ENCODE measurements around the gene AKAP6.

Gene AKAP6

GRCh38 chr14:32733015-32733414 is 403.9 kb downstream of the AKAP6 start:
- H3K27me3 Mint-ChIP-seq, result no peaks in the 10 kb centered on the region
- no peak overlapping the region for H3K27ac Mint-ChIP-seq
- H3K9me3 Mint-ChIP-seq, result no peaks in the 10 kb centered on the region
- no peaks in the 10 kb centered on the region for H3K4me1 Mint-ChIP-seq
- ATAC-seq (replicated peaks), result no peak
- no peaks in the 10 kb centered on the region for H3K36me3 Mint-ChIP-seq
- DNase-seq, result no peak
- no peak overlapping the region for H3K4me3 Mint-ChIP-seq

GRCh38 chr14:32734261-32734660 is 405.2 kb downstream of the AKAP6 start:
- H3K36me3 Mint-ChIP-seq, result no peaks in the 10 kb centered on the region
- H3K4me1 Mint-ChIP-seq, result no peaks in the 10 kb centered on the region
- H3K27me3 Mint-ChIP-seq, result no peaks in the 10 kb centered on the region
- DNase-seq (no peak), ATAC-seq (replicated peaks) (no peak)
- no peak overlapping the region for H3K27ac Mint-ChIP-seq
- no peaks in the 10 kb centered on the region for H3K9me3 Mint-ChIP-seq
- H3K4me3 Mint-ChIP-seq, result no peak overlapping the region

- ATAC-seq (replicated peaks) (no peak), DNase-seq (no peak)
- Mint-ChIP-seq H3K4me3 (no peak overlapping the region), H3K9me3 (peaks cover 0 to 1% of the 10 kb centered on the region in 2 donors), H3K4me1 (no peaks in the 10 kb centered on the region), H3K36me3 (no peaks in the 10 kb centered on the region), H3K27ac (no peak overlapping the region), H3K27me3 (no peaks in the 10 kb centered on the region)
Observed at GRCh38 chr14:32737621-32738020, 408.5 kb downstream of the AKAP6 start.

GRCh38 chr14:32738206-32738871 is 409.2 kb downstream of the AKAP6 start:
- Mint-ChIP-seq H3K27me3 (no peaks in the 10 kb centered on the region), H3K36me3 (no peaks in the 10 kb centered on the region), H3K9me3 (peaks cover 0 to 1% of the 10 kb centered on the region in 2 donors), H3K4me3 (no peak overlapping the region), H3K4me1 (no peaks in the 10 kb centered on the region), H3K27ac (no peak overlapping the region)
- no peak for ATAC-seq (replicated peaks)
- DNase-seq, result no peak

GRCh38 chr14:32744811-32745445 is 415.8 kb downstream of the AKAP6 start:
- H3K27ac Mint-ChIP-seq, result no peak overlapping the region
- no peaks in the 10 kb centered on the region for H3K4me1 Mint-ChIP-seq
- ATAC-seq (replicated peaks) (no peak), DNase-seq (no peak)
- H3K9me3 Mint-ChIP-seq, result peaks cover 0 to 3% of the 10 kb centered on the region in 2 donors
- no peaks in the 10 kb centered on the region for H3K36me3 Mint-ChIP-seq
- H3K27me3 Mint-ChIP-seq, result no peaks in the 10 kb centered on the region
- no peak overlapping the region for H3K4me3 Mint-ChIP-seq

GRCh38 chr14:32754209-32754608 is 425.1 kb downstream of the AKAP6 start:
- Mint-ChIP-seq H3K36me3 (peaks cover 0 to 14% of the 10 kb centered on the region in 2 donors), H3K4me3 (no peak overlapping the region), H3K4me1 (no peaks in the 10 kb centered on the region), H3K27me3 (no peaks in the 10 kb centered on the region), H3K27ac (no peak overlapping the region), H3K9me3 (peaks cover 9 to 19% of the 10 kb centered on the region in 2 donors)
- ATAC-seq (replicated peaks), result no peak
- DNase-seq, result no peak

GRCh38 chr14:32756173-32756572 is 427.1 kb downstream of the AKAP6 start:
- H3K27ac Mint-ChIP-seq, result no peak overlapping the region
- no peak overlapping the region for H3K4me3 Mint-ChIP-seq
- no peak for ATAC-seq (replicated peaks)
- H3K36me3 Mint-ChIP-seq, result peaks cover 0 to 14% of the 10 kb centered on the region in 2 donors
- peaks cover 9 to 19% of the 10 kb centered on the region in 2 donors for H3K9me3 Mint-ChIP-seq
- DNase-seq, result no peak
- no peaks in the 10 kb centered on the region for H3K4me1 Mint-ChIP-seq
- no peaks in the 10 kb centered on the region for H3K27me3 Mint-ChIP-seq

- H3K4me1 Mint-ChIP-seq, result no peaks in the 10 kb centered on the region
- peaks cover 9 to 19% of the 10 kb centered on the region in 2 donors for H3K9me3 Mint-ChIP-seq
- H3K4me3 Mint-ChIP-seq, result no peak overlapping the region
- no peaks in the 10 kb centered on the region for H3K27me3 Mint-ChIP-seq
- ATAC-seq (replicated peaks) (no peak), DNase-seq (no peak)
- H3K36me3 Mint-ChIP-seq, result peaks cover 0 to 14% of the 10 kb centered on the region in 2 donors
- H3K27ac Mint-ChIP-seq, result no peak overlapping the region
Observed at GRCh38 chr14:32756775-32757174, 427.7 kb downstream of the AKAP6 start.

- Mint-ChIP-seq H3K4me3 (no peak overlapping the region), H3K36me3 (peaks cover 0 to 14% of the 10 kb centered on the region in 2 donors), H3K9me3 (peaks cover 9 to 19% of the 10 kb centered on the region in 2 donors), H3K4me1 (no peaks in the 10 kb centered on the region), H3K27me3 (no peaks in the 10 kb centered on the region), H3K27ac (no peak overlapping the region)
- no peak for DNase-seq
- ATAC-seq (replicated peaks), result no peak
Observed at GRCh38 chr14:32757568-32757967, 428.5 kb downstream of the AKAP6 start.

- Mint-ChIP-seq H3K9me3 (peaks cover 0 to 3% of the 10 kb centered on the region in 2 donors), H3K27ac (no peak overlapping the region), H3K4me3 (no peak overlapping the region), H3K36me3 (no peaks in the 10 kb centered on the region), H3K27me3 (no peaks in the 10 kb centered on the region), H3K4me1 (no peaks in the 10 kb centered on the region)
- no peak for DNase-seq
- ATAC-seq (replicated peaks), result no peak
Observed at GRCh38 chr14:32761381-32761968, 432.4 kb downstream of the AKAP6 start.

GRCh38 chr14:32762886-32763285 is 433.8 kb downstream of the AKAP6 start:
- Mint-ChIP-seq H3K27me3 (no peaks in the 10 kb centered on the region), H3K4me3 (no peak overlapping the region), H3K36me3 (no peaks in the 10 kb centered on the region), H3K27ac (no peak overlapping the region), H3K4me1 (no peaks in the 10 kb centered on the region), H3K9me3 (no peaks in the 10 kb centered on the region)
- ATAC-seq (replicated peaks) (no peak), DNase-seq (no peak)

- Mint-ChIP-seq H3K4me1 (no peaks in the 10 kb centered on the region), H3K4me3 (no peak overlapping the region), H3K27me3 (no peaks in the 10 kb centered on the region), H3K36me3 (no peaks in the 10 kb centered on the region), H3K9me3 (no peaks in the 10 kb centered on the region), H3K27ac (no peak overlapping the region)
- no peak for DNase-seq
- no peak for ATAC-seq (replicated peaks)
Observed at GRCh38 chr14:32763673-32764072, 434.6 kb downstream of the AKAP6 start.

GRCh38 chr14:32764131-32764530 is 435.0 kb downstream of the AKAP6 start:
- H3K9me3 Mint-ChIP-seq, result no peaks in the 10 kb centered on the region
- no peak overlapping the region for H3K4me3 Mint-ChIP-seq
- no peak overlapping the region for H3K27ac Mint-ChIP-seq
- H3K36me3 Mint-ChIP-seq, result no peaks in the 10 kb centered on the region
- no peaks in the 10 kb centered on the region for H3K27me3 Mint-ChIP-seq
- H3K4me1 Mint-ChIP-seq, result no peaks in the 10 kb centered on the region
- DNase-seq (no peak), ATAC-seq (replicated peaks) (no peak)

GRCh38 chr14:32770422-32770821 is 441.3 kb downstream of the AKAP6 start:
- DNase-seq (no peak), ATAC-seq (replicated peaks) (no peak)
- Mint-ChIP-seq H3K27ac (no peak overlapping the region), H3K4me1 (no peaks in the 10 kb centered on the region), H3K9me3 (peaks cover 0 to 3% of the 10 kb centered on the region in 2 donors), H3K36me3 (peaks cover 0 to 4% of the 10 kb centered on the region in 2 donors), H3K4me3 (no peak overlapping the region), H3K27me3 (no peaks in the 10 kb centered on the region)

- DNase-seq, result no peak
- no peak for ATAC-seq (replicated peaks)
- H3K4me3 Mint-ChIP-seq, result no peak overlapping the region
- H3K4me1 Mint-ChIP-seq, result no peaks in the 10 kb centered on the region
- H3K36me3 Mint-ChIP-seq, result peaks cover 0 to 4% of the 10 kb centered on the region in 2 donors
- H3K27me3 Mint-ChIP-seq, result no peaks in the 10 kb centered on the region
- H3K9me3 Mint-ChIP-seq, result peaks cover 0 to 3% of the 10 kb centered on the region in 2 donors
- no peak overlapping the region for H3K27ac Mint-ChIP-seq
Observed at GRCh38 chr14:32774214-32774613, 445.1 kb downstream of the AKAP6 start.

Measured in stimulated activated naive B cell treated with anti-CD40 and anti-IgM and Interleukin-4, amounts not matched to agents 10 μg/mL and 1 μg/mL and 100 μg/mL, for 72 hours (primary cell).